Measurements from ENCODE around the gene B9D1.

The B9D1 gene

GRCh38 chr17:19376811-19377210 lies 14.3 kb upstream of the B9D1 start:
- no peak for DNase-seq (ENCODE audit: low read depth in 2 of 2)

- no peak for DNase-seq (ENCODE audit: low read depth in 2 of 2)
Observed at GRCh38 chr17:19375732-19376131, 13.2 kb upstream of the B9D1 start.

DNA sequence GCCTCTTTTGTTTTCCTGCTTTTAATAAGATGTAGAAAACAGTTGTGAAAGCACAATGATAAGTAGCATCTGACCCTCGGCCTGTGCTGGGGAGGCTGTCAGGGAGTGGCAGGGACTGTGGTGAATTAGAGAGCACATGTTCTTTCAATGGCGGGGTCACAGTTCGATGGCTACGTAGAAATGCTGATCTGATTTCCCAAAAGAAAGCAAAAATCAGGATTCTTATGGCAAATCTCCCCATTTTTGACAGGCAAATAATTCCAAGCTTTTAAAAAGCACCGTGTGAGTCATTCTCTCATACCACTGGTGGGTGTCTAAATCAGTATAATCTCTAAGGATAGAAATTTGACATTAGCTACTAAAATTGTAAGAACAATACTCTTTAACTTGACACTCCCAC lies 11.6 kb upstream of the B9D1 start:
- DNase-seq (ENCODE audit: low read depth in 2 of 2), result no peak

DNA sequence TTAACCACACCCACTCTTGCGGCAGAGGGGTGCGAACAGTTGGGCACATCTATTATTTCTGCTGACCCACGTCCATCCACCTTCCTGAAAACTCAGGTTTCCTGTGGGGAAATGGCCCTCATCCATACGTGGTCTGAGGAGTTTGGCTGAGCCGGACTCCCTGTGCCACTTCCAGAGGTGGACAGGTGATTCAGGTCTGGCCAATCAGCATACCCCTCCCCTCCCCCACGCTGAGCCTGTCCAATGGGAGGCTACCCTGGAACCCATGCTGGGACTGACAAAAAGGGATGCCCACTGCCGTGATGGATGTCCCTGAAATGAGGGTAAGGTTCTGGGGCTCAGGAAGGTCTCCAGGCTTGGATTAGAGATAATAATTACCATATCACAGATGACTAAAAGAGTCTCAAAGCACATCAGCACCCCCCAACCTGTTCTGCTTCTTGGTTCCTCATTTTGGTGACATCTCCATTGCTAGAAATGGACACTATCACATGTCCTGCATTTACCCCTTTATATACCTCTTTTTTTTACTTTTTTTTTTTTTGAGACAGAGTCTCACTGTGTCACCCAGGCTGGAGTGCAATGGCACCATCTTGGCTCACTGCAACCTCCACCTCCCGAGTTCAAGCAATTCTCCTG lies 10.5 kb upstream of the B9D1 start:
- no peak for DNase-seq (ENCODE audit: low read depth in 2 of 2)

- DNase-seq (ENCODE audit: low read depth in 2 of 2), result no peak
Observed at GRCh38 chr17:19372439-19372838, 9.9 kb upstream of the B9D1 start.

DNA sequence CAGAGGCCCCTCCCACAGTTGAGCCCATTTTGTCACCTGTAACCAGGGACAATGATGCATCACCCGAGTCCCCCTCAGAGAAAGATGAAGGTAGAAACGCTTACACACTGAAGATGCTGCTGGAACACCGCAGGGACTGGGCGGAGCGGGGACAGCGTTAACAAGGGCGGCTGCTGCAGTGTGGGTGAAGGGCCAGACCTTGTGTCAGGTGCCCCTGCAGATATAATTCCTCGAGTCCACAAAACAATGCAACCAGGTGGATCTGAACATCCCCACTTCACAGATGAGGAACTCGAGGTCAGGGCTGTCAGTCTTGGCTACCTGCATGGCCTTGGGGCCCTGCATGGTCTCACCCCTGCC lies 9.5 kb upstream of the B9D1 start:
- DNase-seq (ENCODE audit: low read depth in 2 of 2), result no peak

DNA sequence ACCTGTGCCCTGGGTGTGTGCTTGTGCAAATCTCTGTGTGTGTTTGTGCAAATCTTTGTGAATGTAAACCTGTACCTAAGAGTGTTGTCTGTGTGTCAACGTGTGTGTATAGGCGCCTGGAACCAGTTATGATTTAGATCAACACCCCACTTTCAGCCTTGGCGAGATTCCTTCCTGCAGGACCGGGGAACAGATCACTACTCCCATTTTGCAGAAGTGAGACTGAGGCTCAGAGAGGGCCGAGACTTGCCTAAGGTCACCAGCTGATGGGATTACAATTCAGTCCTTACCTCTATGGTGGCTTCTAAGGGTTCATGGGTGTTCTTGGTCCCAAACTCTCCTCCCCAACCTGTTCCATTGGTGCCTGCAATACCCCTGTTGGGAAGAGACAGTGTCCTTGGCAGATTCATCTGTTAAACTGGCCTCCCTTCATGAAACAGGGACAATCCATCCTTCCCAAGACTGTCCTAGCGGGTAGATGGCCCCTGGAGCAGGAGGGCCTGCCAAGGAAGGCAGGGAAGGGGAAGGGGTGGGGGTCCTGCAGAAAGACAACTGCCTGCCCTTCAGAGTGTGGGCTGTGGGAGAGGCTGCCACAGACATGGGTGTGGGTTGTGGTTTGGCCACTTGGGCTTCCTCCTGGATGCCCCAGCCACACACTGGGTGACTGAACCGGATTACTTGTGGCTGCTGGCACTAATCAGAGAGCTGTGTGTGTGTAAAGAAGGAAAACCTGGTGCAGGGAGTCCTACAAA lies 8.9 kb upstream of the B9D1 start:
- no peak for DNase-seq (ENCODE audit: low read depth in 2 of 2)

DNA sequence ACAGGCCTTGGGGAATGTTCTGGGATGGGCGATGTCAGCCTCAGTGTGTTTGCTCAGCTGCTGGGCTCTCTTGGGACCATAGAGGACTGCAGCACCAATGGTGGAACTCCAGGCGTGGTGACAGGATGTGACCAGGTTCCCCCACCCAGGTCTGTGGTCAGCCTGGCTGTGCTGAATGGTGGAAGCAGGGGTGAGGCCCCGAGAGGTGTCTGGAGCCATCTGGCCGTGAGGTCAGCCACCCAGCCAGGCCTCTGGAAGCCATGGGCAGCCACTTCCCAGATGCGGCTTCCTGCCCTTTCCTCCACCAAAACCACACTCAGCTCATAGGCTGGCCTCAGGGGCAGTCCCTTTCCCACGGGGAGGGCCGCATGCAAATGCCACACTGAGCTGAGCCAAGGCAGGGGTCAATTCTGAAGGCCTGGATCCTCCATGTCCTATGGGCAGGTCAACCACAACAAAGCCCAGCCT lies 8.0 kb upstream of the B9D1 start:
- DNase-seq (ENCODE audit: low read depth in 2 of 2), result no peak

- DNase-seq (ENCODE audit: low read depth in 2 of 2), result no peak
Observed at GRCh38 chr17:19369846-19370492, 7.4 kb upstream of the B9D1 start.

DNA sequence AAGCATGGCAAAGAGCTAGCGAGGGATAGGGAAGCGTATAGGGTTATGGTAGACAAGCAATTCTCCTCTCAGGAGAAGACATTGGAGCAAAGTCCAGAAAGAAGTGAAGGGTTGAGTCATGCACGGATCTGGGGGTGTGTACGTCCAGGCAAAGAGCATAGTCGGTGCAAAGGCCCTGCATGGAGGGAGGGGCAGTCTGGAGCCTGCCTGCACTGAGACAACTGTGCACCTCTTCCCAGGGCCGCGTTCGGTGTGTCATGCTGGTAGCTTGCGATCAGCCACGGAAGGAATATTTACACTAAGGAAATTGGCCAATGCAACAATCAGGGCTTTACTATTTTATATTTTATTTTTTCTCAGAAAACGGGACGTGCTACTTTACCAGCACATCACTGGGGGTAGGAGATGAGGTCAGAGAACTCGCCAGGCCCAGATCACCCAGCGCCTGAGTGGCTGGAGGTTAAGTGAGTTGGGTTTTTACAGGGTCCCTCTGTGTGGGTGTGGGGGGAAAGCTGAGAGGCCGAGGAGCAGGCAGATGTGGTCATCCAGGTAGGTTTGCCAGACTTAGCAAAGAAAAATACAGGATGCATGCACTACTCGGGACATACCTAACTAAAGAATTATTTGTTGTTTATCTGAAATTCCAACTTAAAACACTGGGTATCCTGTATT lies 6.7 kb upstream of the B9D1 start:
- DNase-seq (ENCODE audit: low read depth in 2 of 2), result no peak

DNA sequence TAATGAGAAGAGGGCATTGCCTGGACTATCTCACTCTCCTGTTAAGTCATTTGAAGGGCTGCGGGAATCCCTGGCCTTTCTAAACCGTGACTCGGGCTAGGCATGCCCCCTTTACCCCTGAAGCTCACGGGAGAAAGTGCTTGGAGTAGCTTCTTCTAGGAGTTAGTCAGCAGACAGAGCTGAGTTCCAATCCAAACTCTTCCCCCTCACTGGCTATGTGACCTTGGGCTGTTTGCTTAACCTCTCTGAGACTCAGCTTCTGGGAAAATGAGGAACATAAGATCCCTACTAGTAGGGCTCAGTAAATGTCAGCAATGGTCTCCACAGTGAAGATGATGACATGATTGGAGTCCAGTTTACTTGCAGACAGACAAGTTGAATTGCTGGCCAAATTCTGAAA lies 5.7 kb upstream of the B9D1 start:
- no peak for DNase-seq (ENCODE audit: low read depth in 2 of 2)

DNA sequence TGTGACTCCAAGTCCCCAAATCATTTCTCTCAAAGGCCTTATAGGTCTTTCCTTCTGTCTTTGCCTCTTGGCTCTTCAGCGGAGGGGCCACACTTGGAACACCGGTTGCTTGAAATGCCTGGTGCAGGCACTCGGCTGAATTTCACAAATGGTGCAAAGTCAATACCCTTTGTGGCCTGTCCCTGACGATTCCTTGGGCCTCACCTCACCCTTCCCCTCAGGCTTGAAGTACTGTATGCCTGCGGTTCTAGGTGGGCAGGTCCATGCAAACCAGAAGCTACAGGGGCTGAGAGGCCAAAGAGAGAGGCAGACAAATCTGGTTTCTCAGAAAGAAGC lies 4.1 kb upstream of the B9D1 start:
- no peak for DNase-seq (ENCODE audit: low read depth in 2 of 2)

DNA sequence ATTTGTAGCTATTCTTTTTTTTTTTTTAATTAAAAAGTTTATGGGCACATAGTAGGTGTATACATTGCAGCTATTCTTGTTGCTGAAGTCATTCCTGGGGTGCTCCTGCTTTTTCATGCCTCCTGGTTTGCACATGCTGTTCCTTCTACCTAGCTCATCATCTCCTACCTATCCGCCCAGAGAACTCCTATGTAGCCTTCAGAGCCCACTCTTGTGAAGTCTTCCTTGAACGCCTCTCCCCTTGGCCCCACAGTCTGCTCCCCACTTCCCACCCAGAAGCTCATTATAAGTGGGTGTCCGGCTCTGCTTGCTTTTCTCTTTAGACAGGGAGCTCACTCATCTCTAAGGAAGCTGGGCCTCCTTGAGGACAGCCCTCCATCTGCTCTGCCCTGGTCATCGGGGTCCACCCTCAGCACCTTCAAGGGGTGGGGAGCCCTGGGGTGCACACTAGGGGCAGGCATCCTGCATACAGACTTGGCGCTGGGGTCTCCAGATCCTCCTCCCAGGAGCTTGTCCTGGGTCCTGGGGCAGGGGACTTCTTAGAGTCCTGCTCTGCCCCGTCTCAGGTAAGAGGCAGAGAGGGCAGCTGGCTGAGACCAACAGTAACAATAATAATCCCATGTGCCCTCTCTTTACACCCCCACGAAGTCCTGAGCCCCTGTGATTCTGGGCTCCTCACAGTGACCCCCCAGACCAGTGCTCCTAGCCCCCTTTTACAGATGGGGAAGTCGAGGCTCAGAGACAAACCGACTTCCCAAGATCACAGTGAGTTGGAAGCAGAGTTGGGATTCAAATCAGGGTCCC lies 3.5 kb upstream of the B9D1 start:
- DNase-seq (ENCODE audit: low read depth in 2 of 2), result no peak

DNA sequence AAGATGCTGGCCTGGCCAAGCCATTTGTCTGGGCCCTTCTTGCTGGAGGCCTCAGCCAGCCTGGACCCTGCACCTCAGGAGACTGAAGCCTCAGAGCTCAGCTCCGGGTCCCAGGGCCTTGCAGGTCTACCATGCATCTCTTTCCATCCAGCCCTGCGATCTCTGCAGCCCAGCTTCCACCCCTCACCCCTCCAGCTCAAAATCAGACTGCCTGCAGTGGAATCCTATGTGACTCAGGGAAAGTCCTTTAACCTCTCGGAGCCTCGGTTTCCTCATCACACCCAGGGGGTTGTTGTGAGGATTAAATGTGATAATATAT lies 2.9 kb upstream of the B9D1 start:
- no peak for DNase-seq (ENCODE audit: low read depth in 2 of 2)

- no peak for DNase-seq (ENCODE audit: low read depth in 2 of 2)
Observed at GRCh38 chr17:19364699-19365498, 2.4 kb upstream of the B9D1 start.

- DNase-seq (ENCODE audit: low read depth in 2 of 2), result no peak
Observed at GRCh38 chr17:19363460-19364035, 1.0 kb upstream of the B9D1 start.

DNA sequence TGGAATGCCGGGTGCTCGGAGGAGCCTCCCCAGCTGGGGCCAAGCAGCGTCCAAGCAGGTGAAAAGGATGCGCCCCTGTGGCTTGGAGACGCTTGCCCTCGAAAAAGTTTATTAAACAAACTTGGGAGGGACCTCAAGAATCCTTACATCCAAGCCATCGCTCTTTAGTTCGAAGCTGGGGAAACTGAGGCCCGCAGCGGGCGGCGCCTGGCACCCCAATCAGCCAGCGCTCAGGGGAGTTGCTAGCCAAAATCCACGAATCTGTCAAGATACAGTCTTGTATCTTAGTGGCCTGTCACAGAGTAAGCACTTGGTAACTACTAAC lies 553 bp upstream of the B9D1 start:
- no peak for DNase-seq (ENCODE audit: low read depth in 2 of 2)

DNA sequence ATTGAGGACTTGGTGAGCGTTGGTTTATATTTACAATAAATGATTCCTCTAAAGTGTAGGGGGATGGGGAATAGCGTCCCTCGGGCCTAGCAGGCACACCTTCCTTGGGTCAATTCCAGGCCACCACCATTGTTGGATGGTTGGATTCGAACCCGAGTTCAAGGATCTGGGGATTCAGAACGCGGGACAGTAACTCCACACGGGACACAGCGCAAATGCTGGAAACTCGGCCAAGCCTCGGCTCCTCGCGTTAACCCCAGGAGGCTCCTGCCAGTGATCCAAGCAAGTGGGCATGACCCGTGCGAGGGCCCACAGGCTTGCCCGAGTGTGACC lies 613 bp downstream of the B9D1 start:
- no peak for DNase-seq (ENCODE audit: low read depth in 2 of 2)

DNA sequence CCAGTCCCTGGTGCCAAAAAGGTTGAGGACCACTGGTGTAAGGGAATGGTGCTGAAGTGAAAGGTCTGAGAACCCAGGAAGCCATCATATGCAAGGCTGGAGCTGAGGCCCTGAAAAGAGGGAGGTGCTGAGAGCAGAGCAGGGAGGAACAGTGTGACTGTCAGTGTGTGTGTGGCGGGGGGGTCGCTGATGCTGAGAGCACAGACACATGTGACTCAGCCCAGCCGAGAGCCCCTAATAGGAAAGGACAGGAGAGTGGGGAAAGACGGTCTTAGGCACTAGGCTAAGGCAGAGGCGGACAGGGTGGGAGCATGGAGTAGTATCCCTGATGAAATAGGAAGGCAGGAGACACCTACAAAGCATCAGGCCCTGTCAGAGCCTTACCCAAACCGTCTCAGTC lies 1.2 kb downstream of the B9D1 start:
- no peak for DNase-seq (ENCODE audit: low read depth in 2 of 2)

GRCh38 chr17:19360772-19361171 lies 1.8 kb downstream of the B9D1 start:
- DNase-seq (ENCODE audit: low read depth in 2 of 2), result no peak

- no peak for DNase-seq (ENCODE audit: low read depth in 2 of 2)
Observed at GRCh38 chr17:19359856-19360255, 2.7 kb downstream of the B9D1 start.

Data from fibroblast of skin of left biceps (primary cell).